GM04503 (cell line): ENCODE results near the gene NDUFB2.
"Not testable (repeated sequence)": the region's sequence is repeated elsewhere in the genome, so short reads cannot be mapped to it uniquely, and the experiment has no call there.

Source experiments
- DNase-seq: peaks from one replicate; pipeline ENCODE4 v3.0.0-alpha.2; 2012; ENCODE audit warnings: low read depth

Gene NDUFB2

DNA sequence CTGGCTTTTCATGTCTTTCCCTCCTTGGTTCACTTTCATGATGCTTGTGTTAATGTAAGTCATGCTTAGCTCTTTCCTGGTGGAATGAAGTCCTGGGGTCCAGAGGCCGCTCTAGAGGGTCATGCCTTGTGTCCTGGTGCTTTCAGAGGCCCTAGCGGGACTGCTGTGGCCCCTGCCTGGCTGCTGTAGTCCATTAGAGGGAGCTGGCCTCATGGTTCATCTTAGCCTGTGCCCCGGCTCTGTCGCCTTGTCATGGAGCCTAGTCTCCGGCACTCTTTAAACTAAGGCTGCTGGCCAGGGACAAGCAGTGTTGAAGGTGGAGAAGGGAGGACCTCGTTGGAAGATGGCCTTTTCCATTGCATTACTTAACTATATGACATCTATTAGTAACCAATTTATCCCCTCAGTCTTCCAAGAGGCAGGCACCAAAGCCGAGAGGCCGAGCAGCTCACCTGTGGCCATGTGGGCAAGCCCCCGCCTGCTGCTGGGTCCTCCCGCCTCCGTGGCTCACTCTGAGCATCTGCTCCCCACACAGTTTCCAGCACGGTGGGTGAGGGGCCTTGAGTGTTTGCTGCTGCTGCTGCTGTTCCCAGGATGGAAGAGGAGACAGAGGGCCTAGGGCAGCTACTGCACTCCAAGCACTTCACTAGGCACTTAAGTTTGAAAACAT is 5.0 kb upstream of the NDUFB2 start:
- DNase-seq = no peak

- DNase-seq = not testable (repeated sequence)
Observed at GRCh38 chr7:140693849-140694248, 2.7 kb upstream of the NDUFB2 start.

DNA sequence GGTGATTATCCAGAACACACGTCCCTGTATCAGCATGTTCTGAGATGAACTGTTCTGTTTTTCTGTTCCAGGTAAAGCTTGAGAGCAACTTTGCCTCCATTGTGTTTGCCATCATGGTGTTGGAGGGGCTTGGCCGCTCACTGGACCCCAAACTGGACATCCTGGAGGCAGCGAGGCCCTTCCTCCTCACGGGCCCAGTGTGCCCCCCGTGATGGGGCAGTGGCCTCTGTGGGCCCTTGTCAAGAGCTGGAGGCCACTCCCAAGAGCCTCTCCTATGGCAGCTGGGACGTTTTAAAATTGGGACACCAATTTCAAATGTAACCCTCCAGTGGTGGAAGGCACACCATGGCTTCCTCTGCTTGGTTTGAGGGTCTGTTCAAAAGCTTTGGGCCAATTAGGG is 1.9 kb upstream of the NDUFB2 start:
- no peak for DNase-seq

DNA sequence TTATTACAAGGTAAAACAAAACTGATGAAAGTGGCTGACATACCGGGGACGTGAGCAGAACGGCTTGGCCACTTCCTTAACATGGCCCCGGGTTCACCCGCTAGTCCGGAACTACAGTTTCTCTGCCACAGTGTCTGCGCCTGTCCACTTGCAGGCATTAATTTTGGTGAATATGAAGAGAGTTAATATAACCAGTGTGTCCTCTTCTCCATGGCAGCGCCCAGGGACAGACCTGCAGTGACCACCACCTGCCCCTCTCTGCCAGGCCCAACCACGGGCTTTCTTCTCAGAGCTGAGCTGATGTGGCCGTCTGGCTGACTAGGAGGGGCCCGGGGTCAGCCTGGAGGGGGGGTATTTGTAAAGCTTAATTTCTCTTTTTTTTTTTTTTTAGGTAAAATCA is 1.1 kb upstream of the NDUFB2 start:
- DNase-seq = no peak

DNA sequence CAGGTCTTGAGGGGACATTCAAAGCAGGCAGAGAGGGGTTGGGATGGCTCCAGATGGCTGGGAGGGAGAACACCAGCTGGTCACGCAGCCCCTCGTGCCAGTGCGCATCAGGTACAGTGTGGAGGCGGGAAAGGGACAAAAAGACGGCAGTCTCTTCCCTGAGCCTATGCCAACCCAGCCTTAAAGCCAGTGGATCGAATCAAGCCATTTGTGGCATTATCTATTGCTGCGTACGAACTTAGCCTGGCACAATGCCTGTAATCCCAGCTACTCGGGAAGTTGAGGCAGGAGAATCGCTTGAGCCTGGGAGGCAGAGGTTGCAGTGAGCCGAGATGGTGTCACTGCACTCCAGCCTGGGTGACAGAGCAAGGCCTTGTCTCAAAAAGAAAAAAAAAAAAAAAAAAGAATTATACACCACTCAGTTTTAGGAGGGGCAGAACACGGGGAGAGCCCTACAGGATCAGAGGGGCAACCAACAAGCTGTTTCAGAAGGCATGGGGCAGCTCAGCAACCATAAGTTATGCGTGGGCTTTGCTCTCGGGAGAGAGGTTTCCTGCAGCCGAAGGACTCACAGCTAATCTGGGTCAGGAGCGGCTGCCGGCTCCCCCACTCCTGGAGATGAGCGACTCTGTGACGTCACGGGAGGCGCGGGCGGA is 356 bp upstream of the NDUFB2 start:
- DNase-seq = peak; percentile 54

GRCh38 chr7:140697447-140698143 is 1.1 kb downstream of the NDUFB2 start:
- no peak for DNase-seq

- DNase-seq = no peak
Observed at GRCh38 chr7:140698477-140698876, 2.0 kb downstream of the NDUFB2 start.

GRCh38 chr7:140702774-140703173 is 6.3 kb downstream of the NDUFB2 start:
- no peak for DNase-seq

GRCh38 chr7:140704205-140704604 is 7.7 kb downstream of the NDUFB2 start:
- no peak for DNase-seq

- DNase-seq = no peak
Observed at GRCh38 chr7:140707132-140707531, 10.6 kb downstream of the NDUFB2 start.

GRCh38 chr7:140708764-140709163 is 12.3 kb downstream of the NDUFB2 start:
- not testable (repeated sequence) for DNase-seq

DNA sequence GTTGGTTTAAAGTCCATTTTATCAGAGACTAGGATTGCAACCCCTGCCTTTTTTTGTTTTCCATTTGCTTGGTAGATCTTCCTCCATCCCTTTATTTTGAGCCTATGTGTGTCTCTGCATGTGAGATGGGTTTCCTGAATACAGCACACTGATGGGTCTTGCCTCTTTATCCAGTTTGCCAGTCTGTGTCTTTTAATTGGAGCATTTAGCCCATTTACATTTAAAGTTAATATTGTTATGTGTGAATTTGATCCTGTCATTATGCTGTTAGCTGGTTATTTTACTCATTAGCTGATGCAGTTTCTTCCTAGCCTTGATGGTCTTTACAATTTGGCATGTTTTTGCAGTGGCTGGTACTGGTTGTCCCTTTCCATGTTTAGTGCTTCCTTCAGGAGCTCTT is 15.9 kb downstream of the NDUFB2 start:
- not testable (repeated sequence) for DNase-seq

GRCh38 chr7:140714331-140715040 is 18.0 kb downstream of the NDUFB2 start:
- DNase-seq = no peak

DNA sequence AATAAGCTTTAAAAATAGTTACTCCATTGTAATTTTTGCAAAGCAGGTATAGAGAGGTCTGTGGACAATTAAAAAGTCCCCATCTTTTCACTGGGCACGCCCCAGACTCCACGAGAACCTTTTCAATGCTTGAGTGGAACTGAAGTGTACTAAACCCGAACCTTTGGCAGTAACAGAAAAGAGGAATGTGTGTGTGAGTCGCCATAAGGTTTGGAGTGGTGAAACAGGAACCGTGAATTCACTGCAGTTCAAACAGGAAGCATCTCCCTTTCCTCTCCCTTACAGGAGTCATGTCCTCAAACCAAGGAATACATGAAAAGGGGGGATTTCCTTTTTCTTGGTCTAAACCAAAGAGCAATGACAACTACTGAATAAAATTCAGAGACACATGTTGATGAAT is 23.2 kb downstream of the NDUFB2 start:
- no peak for DNase-seq

- DNase-seq = no peak
Observed at GRCh38 chr7:140722254-140722653, 25.7 kb downstream of the NDUFB2 start.

DNA sequence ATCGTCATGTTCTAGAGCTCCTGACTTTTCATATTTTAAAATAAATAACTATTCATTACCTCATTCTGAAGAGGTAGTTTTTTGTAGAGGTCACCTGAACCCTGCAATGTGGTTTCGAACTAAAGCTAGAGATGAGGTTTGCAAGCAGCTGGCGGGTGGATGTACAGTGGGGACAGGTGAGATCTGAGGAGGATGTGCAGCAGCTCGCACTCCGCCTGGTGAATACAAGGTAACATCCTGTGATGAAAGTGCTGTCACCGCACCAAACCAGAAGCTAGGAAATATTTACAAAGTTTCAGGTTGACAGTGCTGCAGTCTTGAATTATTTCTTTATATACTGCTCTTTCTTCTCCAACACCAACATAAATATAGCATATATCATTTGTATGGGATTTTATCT is 26.5 kb downstream of the NDUFB2 start:
- no peak for DNase-seq

DNA sequence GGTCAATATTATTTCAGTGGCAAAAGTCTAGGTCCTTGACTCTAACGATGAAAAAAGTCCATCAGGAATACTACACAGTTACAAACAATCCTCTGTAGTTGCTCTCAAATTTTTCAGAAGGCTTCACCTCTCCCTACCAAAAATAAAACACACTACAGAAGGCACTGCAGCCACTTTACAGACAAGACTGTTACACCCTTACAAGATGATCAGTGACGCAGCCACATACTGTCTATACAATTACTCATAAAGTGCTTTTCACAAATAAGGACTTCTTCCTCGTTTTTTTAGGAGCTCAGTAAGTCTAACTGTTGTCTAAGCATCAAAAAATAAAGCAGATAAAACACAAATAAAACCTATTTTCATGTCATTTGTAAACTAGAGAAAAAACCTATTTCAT is 27.1 kb downstream of the NDUFB2 start:
- DNase-seq = no peak

DNA sequence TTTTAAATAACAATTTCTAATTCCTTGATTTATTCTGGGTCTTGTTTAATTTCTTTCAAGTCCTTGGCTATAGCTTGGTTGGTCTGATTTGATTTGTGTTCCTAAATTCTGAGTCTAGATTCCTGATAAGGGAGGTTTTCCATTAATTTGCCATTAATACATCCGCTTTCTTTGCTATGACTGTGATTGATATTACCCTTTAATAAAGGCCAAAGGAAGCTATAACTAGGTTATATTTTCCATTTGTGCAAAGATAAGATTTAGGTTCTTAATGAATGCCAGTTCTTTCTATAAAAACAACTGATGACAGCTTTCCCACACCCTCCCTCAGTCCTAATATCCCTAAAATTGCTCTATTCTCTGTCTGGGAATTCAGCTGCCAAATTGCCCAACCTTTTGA is 28.2 kb downstream of the NDUFB2 start:
- DNase-seq = no peak

- no peak for DNase-seq
Observed at GRCh38 chr7:140726281-140726680, 29.8 kb downstream of the NDUFB2 start.

GRCh38 chr7:140732416-140732815 is 35.9 kb downstream of the NDUFB2 start:
- DNase-seq = no peak

DNA sequence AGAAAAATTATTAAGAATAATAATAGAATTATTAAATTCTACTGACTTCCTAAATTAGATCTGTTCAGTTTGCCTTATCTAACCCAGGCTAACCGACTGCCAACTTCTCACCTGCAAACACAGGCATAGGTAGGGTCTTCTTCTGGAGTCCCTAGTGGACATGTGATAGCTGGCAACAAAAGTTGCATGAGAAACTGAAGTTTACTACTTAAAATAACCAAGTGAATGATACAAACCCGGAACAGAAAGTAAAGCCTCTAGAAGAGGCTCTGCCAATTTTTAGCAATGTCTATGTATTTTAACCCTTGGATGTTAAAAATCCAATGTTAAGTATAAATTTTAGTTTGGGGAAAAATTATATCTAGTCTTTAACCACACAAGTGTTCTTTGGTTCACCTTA is 37.6 kb downstream of the NDUFB2 start:
- no peak for DNase-seq

- DNase-seq = no peak
Observed at GRCh38 chr7:140734729-140735128, 38.2 kb downstream of the NDUFB2 start.

DNA sequence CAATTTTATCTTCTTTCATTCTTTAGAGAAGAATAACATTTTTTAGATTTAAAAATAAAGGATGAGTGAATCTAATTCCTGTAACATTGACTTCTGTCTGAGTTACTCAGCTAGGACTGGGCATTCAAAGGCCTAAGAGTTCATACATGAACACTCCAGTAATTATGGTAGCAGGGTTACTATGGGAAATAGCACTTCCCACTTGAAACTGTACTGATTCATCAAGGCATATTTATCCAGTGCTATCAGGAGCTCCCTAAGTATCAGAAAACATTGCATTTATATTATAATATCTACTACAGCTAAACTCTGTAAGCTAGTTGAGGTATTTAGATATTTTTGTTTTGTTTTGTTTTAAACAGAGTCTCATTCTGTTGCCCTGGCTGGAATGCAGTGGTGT is 41.8 kb downstream of the NDUFB2 start:
- DNase-seq = no peak
